Endothelial cell of umbilical vein (primary cell): Measurements from ENCODE around the gene UAP1L1.

ENCODE experiments used
- EZH2 ChIP-seq: IDR thresholded peaks from 2 replicates; pipeline ENCODE4 v1.6.1; 2012; ENCODE audit warnings: borderline replicate concordance, low read depth, mild to moderate bottlenecking, moderate library complexity, low read length, inconsistent platforms; ENCODE audit not compliant: severe bottlenecking
- FOS ChIP-seq: IDR thresholded peaks from 2 replicates; pipeline ENCODE4 v1.6.1; 2011; ENCODE audit warnings: mild to moderate bottlenecking, low read length, moderate library complexity, borderline replicate concordance; ENCODE audit not compliant: insufficient read depth
- POLR2A ChIP-seq: IDR thresholded peaks from 2 replicates; pipeline ENCODE4 v1.6.1; 2012; ENCODE audit warnings: low read depth, mild to moderate bottlenecking, control low read depth, low read length
- POLR2AphosphoS5 ChIP-seq: IDR thresholded peaks from 2 replicates; pipeline ENCODE4 v1.6.1; 2012; ENCODE audit warnings: low read depth, mild to moderate bottlenecking, control low read depth, low read length, moderate library complexity; ENCODE audit not compliant: insufficient read depth
- TF ChIP-seq, protein P1 (sequence below), 2 donors: IDR thresholded peaks; 1 replicate in 1 of 2; 2 replicates in 1 of 2; pipeline ENCODE4 v1.5.1; 2011; ENCODE audit warnings: low read length in 2 of 2, mild to moderate bottlenecking in 2 of 2, moderate library complexity in 2 of 2, control low read depth in 1 of 2, inconsistent platforms in 1 of 2, low read depth in 1 of 2; ENCODE audit not compliant: insufficient read depth in 1 of 2; ENCODE audit errors: extremely low read depth in 1 of 2
- TF ChIP-seq, protein P2 (sequence below): IDR thresholded peaks from 2 replicates; pipeline ENCODE4 v1.6.1; 2011; ENCODE audit not compliant: insufficient read depth, insufficient read length

DNA sequence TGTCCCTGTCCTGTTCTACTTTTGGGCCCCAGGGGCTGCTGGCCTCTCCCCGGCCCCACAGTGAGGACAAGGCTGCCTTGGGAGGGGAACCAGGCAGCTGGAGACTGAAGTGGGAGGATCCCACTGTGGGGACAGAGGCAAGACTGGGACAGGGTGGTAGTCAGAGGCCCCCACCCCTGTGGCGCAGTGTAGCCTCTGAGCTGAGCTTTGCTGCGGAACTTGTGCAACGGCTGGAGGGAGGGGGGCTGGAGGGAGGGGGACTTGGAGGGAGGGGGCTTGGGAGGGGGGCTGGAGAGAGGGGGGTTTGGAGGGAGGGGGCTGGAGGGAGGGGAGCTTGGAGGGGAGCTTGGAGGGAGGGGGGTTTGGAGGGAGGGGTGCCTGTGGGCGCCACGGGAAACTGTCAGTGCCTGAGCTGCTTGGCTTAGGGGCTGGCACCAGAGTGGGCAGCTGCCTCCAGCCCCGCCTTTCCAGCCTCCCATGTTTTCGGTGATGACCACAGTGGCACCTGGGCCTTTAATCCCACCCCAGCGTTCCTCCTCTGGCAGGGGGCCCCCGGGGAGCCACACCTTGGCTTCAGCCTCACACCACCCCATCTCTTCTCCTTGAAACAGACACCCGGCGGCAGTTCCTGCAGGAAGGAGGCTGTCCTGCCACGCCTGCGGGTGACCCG lies 43.1 kb upstream of the UAP1L1 start:
- TF ChIP-seq POLR2A (no peak), EZH2 (no peak), FOS (no peak), POLR2AphosphoS5 (no peak)
- TF ChIP-seq, protein P1, sequence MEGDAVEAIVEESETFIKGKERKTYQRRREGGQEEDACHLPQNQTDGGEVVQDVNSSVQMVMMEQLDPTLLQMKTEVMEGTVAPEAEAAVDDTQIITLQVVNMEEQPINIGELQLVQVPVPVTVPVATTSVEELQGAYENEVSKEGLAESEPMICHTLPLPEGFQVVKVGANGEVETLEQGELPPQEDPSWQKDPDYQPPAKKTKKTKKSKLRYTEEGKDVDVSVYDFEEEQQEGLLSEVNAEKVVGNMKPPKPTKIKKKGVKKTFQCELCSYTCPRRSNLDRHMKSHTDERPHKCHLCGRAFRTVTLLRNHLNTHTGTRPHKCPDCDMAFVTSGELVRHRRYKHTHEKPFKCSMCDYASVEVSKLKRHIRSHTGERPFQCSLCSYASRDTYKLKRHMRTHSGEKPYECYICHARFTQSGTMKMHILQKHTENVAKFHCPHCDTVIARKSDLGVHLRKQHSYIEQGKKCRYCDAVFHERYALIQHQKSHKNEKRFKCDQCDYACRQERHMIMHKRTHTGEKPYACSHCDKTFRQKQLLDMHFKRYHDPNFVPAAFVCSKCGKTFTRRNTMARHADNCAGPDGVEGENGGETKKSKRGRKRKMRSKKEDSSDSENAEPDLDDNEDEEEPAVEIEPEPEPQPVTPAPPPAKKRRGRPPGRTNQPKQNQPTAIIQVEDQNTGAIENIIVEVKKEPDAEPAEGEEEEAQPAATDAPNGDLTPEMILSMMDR (IDR thresholded peaks at IDR 0.05; ENCODE audit: extremely low read depth in 1 of 2, insufficient read depth in 1 of 2, low read depth in 1 of 2, low read length in 2 of 2): no peak
- TF ChIP-seq, protein P2, sequence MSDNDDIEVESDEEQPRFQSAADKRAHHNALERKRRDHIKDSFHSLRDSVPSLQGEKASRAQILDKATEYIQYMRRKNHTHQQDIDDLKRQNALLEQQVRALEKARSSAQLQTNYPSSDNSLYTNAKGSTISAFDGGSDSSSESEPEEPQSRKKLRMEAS: no peak
